Omental fat pad (tissue), 4 donors: ENCODE results near the gene CCDC127. TPM values are rescaled to one million over a fixed set of nuclear protein-coding genes. Genes with fewer than 3 reads are reported as not detected.

Experiments
- ATAC-seq: fragments of 150-250 bp; one replicate; pipeline ENCODE4 v1.9.1; 2016; ENCODE audit warnings: mild to moderate bottlenecking, moderate library complexity; ENCODE audit not compliant: low FRiP score
- DNase-seq: peaks from one replicate; pipeline ENCODE4 v3.0.0-alpha.2; 2019; ENCODE audit warnings: low spot score
- total RNA-seq, 4 donors: library from RNA; depleted of rRNA; stranded (reverse); fragments of >200 nt; gene quantifications; one replicate each; pipeline ENCODE4 v1.1.0, GENCODE V29; 2016
- TF ChIP-seq, protein P1 (sequence below), 3 donors: fragments of 450-650 bp; IDR thresholded peaks; one replicate each; pipeline ENCODE4 v1.5.1; 2016 to 2017; ENCODE audit warnings: antibody characterized with exemption in 3 of 3, mild to moderate bottlenecking in 3 of 3, moderate library complexity in 2 of 3

Gene CCDC127
- total RNA-seq, 4 donors from 2014 or later = 4.7 to 10.6 (median 5.5) TPM

DNA sequence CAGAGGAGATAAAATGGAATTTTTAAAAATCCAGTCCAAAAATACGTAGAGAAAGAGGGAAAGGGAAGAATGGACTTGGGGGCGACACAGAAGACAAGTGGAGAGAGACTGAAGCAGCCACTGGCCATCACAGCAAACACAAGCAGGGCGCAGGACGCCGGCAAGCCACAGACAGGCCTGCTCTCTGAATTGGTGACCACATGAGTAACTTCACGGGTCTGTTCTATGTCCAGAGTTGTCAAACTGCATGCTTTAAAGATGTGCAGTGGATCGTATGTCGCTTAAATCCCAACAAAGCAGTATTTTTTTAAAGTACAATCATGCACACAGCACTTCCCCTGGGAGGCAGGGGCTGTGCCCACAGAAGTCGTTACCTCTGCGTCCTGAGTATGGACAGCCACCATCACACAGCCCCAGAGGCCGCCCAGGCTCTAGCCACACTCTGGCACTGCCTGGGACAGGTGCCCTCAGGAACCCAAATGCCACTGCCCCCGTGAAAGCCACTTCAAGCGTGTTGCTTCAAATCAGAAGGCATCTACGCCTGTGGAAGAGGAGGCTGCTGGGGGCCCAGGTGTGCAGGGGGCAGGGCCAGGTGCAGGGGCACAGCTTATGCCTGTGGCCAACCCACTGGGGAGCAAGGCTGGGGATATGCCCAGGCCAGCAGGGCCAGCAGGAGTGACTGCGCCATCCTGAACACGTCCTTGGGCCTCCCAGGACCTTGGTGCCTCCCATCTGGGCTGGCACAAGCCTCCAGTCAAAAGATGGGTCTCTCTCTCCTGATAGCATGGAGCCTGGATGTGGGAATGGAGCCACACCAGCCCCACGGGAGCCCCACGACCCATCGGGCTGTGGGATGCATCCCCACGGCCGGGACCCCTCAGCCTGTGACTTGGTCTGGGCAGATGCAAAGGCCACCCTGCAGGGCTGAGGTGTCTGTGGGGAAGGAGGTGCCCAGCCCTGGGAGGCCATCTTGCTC is 32.6 kb downstream of the CCDC127 start:
- TF ChIP-seq, protein P1, sequence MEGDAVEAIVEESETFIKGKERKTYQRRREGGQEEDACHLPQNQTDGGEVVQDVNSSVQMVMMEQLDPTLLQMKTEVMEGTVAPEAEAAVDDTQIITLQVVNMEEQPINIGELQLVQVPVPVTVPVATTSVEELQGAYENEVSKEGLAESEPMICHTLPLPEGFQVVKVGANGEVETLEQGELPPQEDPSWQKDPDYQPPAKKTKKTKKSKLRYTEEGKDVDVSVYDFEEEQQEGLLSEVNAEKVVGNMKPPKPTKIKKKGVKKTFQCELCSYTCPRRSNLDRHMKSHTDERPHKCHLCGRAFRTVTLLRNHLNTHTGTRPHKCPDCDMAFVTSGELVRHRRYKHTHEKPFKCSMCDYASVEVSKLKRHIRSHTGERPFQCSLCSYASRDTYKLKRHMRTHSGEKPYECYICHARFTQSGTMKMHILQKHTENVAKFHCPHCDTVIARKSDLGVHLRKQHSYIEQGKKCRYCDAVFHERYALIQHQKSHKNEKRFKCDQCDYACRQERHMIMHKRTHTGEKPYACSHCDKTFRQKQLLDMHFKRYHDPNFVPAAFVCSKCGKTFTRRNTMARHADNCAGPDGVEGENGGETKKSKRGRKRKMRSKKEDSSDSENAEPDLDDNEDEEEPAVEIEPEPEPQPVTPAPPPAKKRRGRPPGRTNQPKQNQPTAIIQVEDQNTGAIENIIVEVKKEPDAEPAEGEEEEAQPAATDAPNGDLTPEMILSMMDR (IDR thresholded peaks at IDR 0.05) = no peak
- DNase-seq (no peak), ATAC-seq (no peak)

DNA sequence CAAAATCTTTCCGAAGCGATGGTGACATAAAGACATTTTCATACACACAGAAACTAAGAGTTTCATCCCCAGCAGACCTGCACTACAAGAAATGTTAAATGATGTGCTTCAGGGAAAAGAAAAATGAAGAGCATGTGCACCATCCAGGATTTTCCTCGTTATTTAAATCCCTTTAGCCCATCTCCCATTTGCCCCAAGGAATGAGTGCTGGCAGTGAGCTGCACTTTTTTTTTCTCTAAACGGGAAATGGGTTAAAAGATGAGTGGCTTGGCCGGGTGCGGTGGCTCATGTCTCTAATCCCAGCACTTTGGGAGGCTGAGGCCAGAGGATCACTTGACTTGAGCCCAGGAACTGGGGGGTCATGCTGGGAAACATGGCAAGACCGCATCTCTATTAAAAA is 33.5 kb downstream of the CCDC127 start:
- DNase-seq (no peak), ATAC-seq (no peak)
- TF ChIP-seq, protein P1 (IDR thresholded peaks at IDR 0.05) = no peak

DNA sequence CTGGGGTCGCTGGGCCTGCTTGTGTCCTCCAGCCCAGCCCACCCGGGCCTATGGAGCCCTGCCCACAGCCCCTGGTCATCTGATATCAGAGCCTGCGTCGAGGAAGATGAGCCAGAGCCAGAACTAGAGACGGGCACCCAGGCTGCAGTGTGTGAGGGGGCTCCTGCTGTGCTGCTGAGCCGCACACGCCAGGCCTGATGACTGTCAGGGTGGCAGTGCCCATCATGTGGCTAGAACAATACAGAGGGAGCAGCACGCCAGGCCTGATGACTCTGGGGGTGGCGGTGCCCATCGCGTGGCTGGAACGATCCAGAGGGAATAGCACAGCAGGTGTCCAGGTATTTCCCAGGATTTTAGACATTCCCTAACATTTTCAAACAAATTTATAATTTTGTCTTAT is 35.8 kb downstream of the CCDC127 start:
- DNase-seq (no peak), ATAC-seq (no peak)
- TF ChIP-seq, protein P1 (IDR thresholded peaks at IDR 0.05) = no peak

DNA sequence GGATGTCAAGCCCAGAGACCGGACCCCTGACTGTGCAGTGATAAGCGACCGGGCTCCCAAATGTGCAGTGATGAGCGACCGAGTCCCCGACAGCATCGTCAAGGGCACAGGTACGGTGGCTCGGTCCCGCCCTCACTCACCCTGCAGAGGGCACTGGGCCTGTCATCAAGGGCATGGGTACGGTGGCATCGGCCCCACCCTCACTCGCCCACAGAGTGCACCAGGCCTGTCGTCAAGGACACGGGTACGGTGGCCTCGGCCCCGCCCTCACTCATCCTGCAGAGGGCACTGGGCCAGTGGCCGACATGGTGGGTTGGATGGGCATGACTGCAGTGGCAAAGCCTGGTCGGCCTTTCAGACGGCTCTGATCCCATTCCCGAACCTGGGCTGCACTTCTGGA is 36.4 kb downstream of the CCDC127 start:
- no peak for ATAC-seq
- TF ChIP-seq, protein P1 (IDR thresholded peaks at IDR 0.05) = no peak
- DNase-seq = no peak

DNA sequence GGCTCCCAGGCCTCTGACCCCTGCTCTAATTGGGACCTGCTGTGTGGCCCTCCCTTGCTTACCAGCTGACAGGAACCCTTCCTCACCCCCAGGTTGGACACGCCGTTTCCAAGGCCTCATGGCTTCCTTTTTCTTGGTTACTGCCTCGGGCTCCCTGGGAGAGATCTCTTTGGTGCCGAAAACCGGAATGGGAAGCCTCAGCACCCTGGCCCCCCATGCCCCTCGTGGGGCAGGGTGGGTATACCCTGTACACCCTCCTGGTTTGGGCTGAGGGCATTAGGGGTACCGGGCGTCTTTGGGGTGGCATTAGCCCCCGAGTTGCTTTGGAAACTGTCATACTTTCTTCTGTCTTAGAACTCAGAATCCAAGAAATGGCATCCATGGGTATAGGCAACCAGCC is 36.8 kb downstream of the CCDC127 start:
- DNase-seq (no peak), ATAC-seq (no peak)
- TF ChIP-seq, protein P1 (IDR thresholded peaks at IDR 0.05) = no peak

DNA sequence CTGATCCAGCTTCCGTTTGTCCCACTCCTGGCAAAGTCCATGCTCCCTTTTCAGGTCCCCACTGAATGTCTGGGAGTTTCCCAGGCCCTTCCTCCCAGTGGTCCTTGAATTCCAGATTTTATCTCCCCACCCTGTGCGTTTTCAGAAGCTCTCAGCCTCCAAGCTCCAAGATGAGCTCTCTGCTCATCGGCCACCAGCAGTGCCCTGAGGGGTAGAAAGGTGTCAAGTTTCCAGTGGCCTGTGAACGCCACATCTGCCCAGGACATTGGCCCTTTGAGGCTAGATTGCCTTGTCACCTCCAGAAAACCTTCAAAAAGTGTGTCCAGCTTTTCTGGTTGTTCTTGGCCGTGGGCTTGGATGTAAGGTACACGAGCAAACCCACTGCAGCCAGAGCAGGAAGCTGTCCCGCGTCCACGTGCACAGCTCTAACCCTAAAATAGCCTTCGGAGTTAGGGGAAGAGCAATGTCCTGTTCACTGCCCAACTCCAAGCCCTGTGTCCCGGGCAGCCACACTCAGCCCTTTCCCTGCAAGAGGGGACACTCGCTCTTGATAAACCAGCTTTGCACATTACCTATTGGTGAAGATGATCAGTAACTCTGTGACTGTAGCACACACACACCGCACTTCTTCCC is 37.6 kb downstream of the CCDC127 start:
- TF ChIP-seq, protein P1 (IDR thresholded peaks at IDR 0.05) = no peak
- DNase-seq = no peak
- no peak for ATAC-seq
